Adrenal gland (tissue), 12 donors: ENCODE data around the gene COQ8B. TPM values are rescaled to one million over a fixed set of nuclear protein-coding genes. Genes with fewer than 3 reads are reported as not detected.
"Not testable (repeated sequence)": the region's sequence is repeated elsewhere in the genome, so short reads cannot be mapped to it uniquely, and the experiment has no call there.

Source experiments
- DNase-seq, 7 donors: peaks; one replicate each; pipeline ENCODE4 v3.0.0-alpha.2; 2019 to 2020
- H3K27ac ChIP-seq, 5 donors: fragments of 200-600 bp; sonication (generic) in 4 of 5; 1 replicate in 3 of 5; 2 replicates in 2 of 5; pipeline versions ENCODE4 v1.5.1 to v1.8.0; 2016 to 2020; ENCODE audit warnings: mild to moderate bottlenecking in 1 of 5
- H3K27me3 ChIP-seq: fragments of 200-600 bp; 2 replicates; pipeline ENCODE4 v1.8.0; 2021
- H3K36me3 ChIP-seq, 2 donors: fragments of 200-600 bp; replicated peaks in 1 of 2; 1 replicate in 1 of 2; 2 replicates in 1 of 2; pipeline versions ENCODE4 v1.5.1 to v1.8.0; 2018 to 2022
- H3K4me1 ChIP-seq, 2 donors: fragments of 200-600 bp; replicated peaks in 1 of 2; 1 replicate in 1 of 2; 2 replicates in 1 of 2; pipeline versions ENCODE4 v1.5.1 to v1.8.0; 2018 to 2021
- H3K4me3 ChIP-seq, 4 donors: fragments of 200-600 bp; sonication (generic) in 3 of 4; one replicate each; pipeline ENCODE4 v1.5.1; 2016 to 2018
- H3K9me3 ChIP-seq, 3 donors: fragments of 200-600 bp; sonication (generic) in 1 of 3; replicated peaks in 1 of 3; 1 replicate in 2 of 3; 2 replicates in 1 of 3; pipeline versions ENCODE4 v1.5.1 to v1.8.0; 2016 to 2021
- CTCF ChIP-seq, 6 experiments: fragments of 450-650 bp in 4 of 6; fragments of 200-600 bp in 2 of 6; sonication (generic) in 1 of 6; IDR thresholded peaks; 1 replicate in 5 of 6; 2 replicates in 1 of 6; pipeline versions ENCODE4 v1.5.1 to v1.8.0; 2016 to 2021; ENCODE audit warnings: antibody characterized with exemption in 6 of 6, mild to moderate bottlenecking in 2 of 6, moderate library complexity in 1 of 6
- POLR2A ChIP-seq, 2 donors: fragments of 450-650 bp; IDR thresholded peaks; one replicate each; pipeline ENCODE4 v1.6.1; 2017; ENCODE audit warnings: antibody characterized with exemption in 2 of 2, mild to moderate bottlenecking in 2 of 2, moderate library complexity in 1 of 2
- WGBS, 4 donors: extraction: QIAGEN DNeasy Blood & Tissue Kit in 2 of 4; methylation state at CpG; one replicate each; pipeline versions ENCODE4 v1.1.5 to v1.1.7; 2013 to 2017; 5-methylcytosine and 5-hydroxymethylcytosine counted together
- intact Hi-C, 2 donors: fragments of 100-400 bp; cut with DNase I; formaldehyde crosslinking; loops; one replicate each; pipeline versions ENCODE4 v1.14.1 to v1.15.0; 2022 to 2023
- polyA plus RNA-seq, 3 donors: library from polyadenylated mRNA; stranded (reverse); fragments of 200-250 nt in 2 of 3; fragments of 350-450 nt in 1 of 3; fragmentation: Illumina TruSeq in 1 of 3; extraction: RNeasy Lipid Tissue Mini Kit (QIAGEN cat#74804) in 1 of 3; gene quantifications; one replicate each; pipeline ENCODE4 v1.2.3, GENCODE V29; 2013 to 2014
- total RNA-seq, 9 donors: library from RNA; depleted of rRNA in 4 of 9; stranded (reverse); fragments of >200 nt in 4 of 9; fragments of 120-200 nt in 1 of 9; fragmentation: NEBNext Ultra II Directional in 1 of 9; extraction: Animal tissue kit (Norgen Biotek cat#: 25700) in 1 of 9; gene quantifications; one replicate each; pipeline versions ENCODE4 v1.1.0 to v1.2.4, GENCODE V29; 2013 to 2023
- donor health status: healthy with polysubstance abuse.
- donor health status: Bipolar disorder and iron deficiency.
- donor health status: DM: yes; HTN: yes; CAD: no.
- donor health status: DM: no; HTN: no; CAD: no.
- donor health status: DM: no; HTN: no; CAD: no.
- donor health status: DM: yes; HTN: yes; CAD: no.

Gene COQ8B
- total and polyA plus RNA-seq, 12 donors: 13.7 to 80.4 (median 48.9) TPM

GRCh38 chr19:40659566-40659965 lies 57.1 kb downstream of the COQ8B start:
- Histone ChIP-seq H3K4me1 (peaks cover 6% of the 10 kb centered on the region in 2 donors), H3K27me3 (no peaks in the 10 kb centered on the region), H3K4me3 (no peak overlapping the region), H3K9me3 (no peaks in the 10 kb centered on the region), H3K36me3 (no peaks in the 10 kb centered on the region), H3K27ac (no peak overlapping the region)
- TF ChIP-seq CTCF (IDR thresholded peaks at IDR 0.05) (no peak), POLR2A (IDR thresholded peaks at IDR 0.05) (no peak)
- 71 to 86% (median 77%) methylated on average over 11 of the region's 11 CpGs for WGBS, 4 donors
- intact Hi-C loops: no loop called here
- no peak for DNase-seq

GRCh38 chr19:40659116-40659515 lies 57.6 kb downstream of the COQ8B start:
- H3K27me3 ChIP-seq: no peaks in the 10 kb centered on the region
- 79 to 83% (median 82%) methylated on average over 5 of the region's 5 CpGs for WGBS, 4 donors
- DNase-seq: no peak
- no peak overlapping the region for H3K4me3 ChIP-seq
- H3K4me1 ChIP-seq: peaks cover 6% of the 10 kb centered on the region in 2 donors
- H3K36me3 ChIP-seq: no peaks in the 10 kb centered on the region
- no peak overlapping the region for H3K27ac ChIP-seq
- no peaks in the 10 kb centered on the region for H3K9me3 ChIP-seq
- intact Hi-C loops: no loop called here
- TF ChIP-seq CTCF (IDR thresholded peaks at IDR 0.05) (no peak), POLR2A (IDR thresholded peaks at IDR 0.05) (no peak)

GRCh38 chr19:40658031-40658430 lies 58.7 kb downstream of the COQ8B start:
- no peaks in the 10 kb centered on the region for H3K9me3 ChIP-seq
- no peaks in the 10 kb centered on the region for H3K27me3 ChIP-seq
- H3K36me3 ChIP-seq: no peaks in the 10 kb centered on the region
- DNase-seq: no peak
- no peak overlapping the region for H3K4me3 ChIP-seq
- no peaks in the 10 kb centered on the region for H3K4me1 ChIP-seq
- intact Hi-C loops: no loop called here
- TF ChIP-seq CTCF (IDR thresholded peaks at IDR 0.05) (no peak), POLR2A (IDR thresholded peaks at IDR 0.05) (no peak)
- H3K27ac ChIP-seq: no peak overlapping the region
- 88 to 94% (median 91%) methylated on average over 8 of the region's 8 CpGs for WGBS, 4 donors

GRCh38 chr19:40655684-40656083 lies 61.0 kb downstream of the COQ8B start:
- H3K4me1 ChIP-seq, H3K4me3 ChIP-seq, H3K9me3 ChIP-seq, DNase-seq, H3K27me3 ChIP-seq, H3K27ac ChIP-seq, H3K36me3 ChIP-seq, intact Hi-C loops: not testable (repeated sequence)
- 69 to 87% (median 77%) methylated on average over 7 of the region's 7 CpGs for WGBS, 4 donors

GRCh38 chr19:40652303-40652702 lies 64.4 kb downstream of the COQ8B start:
- H3K36me3 ChIP-seq, H3K9me3 ChIP-seq, H3K27ac ChIP-seq, intact Hi-C loops, H3K27me3 ChIP-seq, H3K4me3 ChIP-seq, DNase-seq, H3K4me1 ChIP-seq: not testable (repeated sequence)
- WGBS, 4 donors: 71 to 85% (median 81%) methylated on average over 11 of the region's 11 CpGs
